Measurements from ENCODE around the gene FAM228B.
"Not testable (repeated sequence)": the region's sequence is repeated elsewhere in the genome, so short reads cannot be mapped to it uniquely, and the experiment has no call there.

FAM228B gene

DNA sequence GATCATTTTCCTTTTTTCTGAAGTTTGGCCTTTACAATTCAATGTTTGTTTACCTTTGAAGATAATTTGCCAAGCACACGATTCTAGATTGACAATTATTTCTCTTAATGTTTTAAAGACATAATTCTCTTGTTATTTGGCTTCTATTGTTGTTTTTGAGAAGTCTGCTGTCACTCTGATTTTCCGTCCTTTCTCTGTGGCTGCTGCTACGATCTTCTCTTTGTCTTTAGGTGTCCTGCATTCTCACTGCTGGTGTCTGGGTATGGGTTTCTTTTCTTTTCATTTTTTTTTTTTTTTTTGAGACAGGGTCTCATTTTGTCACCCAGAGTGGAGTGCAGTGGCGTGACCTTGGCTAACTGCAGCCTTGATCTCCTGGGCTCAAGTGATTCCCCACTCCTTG is 36.4 kb downstream of the FAM228B start:
- no peak for DNase-seq (ENCODE audit: low read depth, low spot score)

GRCh38 chr2:24160761-24161160 is 37.5 kb downstream of the FAM228B start:
- no peak for DNase-seq (ENCODE audit: low read depth, low spot score)

DNA sequence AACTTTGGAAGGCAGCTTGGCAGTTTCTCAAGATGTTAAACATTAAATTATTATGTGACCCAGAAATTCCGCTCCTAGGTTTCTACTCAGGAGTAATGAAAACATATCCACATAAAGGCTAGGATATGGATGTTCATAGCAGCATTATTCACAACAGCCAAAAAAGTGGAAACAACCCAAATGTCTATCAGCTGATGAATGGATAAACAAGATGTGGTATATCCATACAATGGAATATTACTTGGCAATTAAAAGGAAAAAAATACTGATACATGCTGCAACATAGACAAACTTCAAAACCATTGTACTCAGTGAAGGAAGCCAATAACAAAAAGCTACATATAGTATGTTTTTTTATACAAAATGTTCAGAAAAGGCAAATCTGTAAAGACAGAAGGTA is 39.2 kb downstream of the FAM228B start:
- DNase-seq (ENCODE audit: low read depth, low spot score): no peak

DNA sequence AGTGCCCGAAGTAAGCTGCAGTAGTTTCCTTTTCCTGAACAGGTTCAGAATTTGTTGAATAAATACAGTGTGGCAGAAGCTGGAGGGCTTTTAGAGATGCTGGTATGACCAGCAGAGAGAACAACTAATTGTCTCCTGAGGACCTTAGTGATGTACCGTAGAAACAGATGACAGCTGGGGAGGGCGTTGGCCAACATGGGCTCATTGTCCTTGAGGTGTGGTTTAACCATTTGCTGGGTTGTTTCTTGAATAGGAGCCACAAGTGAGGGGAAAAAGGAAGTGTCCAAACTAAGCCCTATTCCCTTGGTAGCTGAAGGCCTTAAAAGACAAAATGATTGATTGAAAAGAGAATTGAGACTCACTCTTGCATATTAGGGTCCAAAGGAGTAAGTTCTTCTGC is 39.9 kb downstream of the FAM228B start:
- no peak for DNase-seq (ENCODE audit: low read depth, low spot score)

- no peak for DNase-seq (ENCODE audit: low read depth, low spot score)
Observed at GRCh38 chr2:24163601-24164000, 40.3 kb downstream of the FAM228B start.

GRCh38 chr2:24164416-24164973 is 41.2 kb downstream of the FAM228B start:
- DNase-seq (ENCODE audit: low read depth, low spot score): no peak

DNA sequence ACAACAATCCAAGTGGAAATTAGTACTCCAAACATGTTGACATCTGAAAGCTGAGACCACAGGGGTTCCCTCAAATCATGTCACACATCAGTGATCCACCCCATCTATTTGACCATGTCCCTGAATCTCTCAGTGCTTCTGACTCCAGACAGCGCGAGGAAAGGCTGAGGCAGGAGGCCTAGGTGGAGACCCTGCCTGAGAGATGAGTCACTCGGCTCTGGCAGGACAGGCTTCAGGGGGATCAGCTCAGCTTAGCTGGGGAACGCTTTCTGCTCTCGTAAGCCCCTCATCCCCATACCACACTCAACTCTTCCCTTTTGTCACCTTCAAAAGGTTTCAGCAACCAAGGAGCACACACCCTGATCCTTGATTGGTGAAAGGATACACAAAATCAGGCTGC is 45.8 kb downstream of the FAM228B start:
- no peak for DNase-seq (ENCODE audit: low read depth, low spot score)

DNA sequence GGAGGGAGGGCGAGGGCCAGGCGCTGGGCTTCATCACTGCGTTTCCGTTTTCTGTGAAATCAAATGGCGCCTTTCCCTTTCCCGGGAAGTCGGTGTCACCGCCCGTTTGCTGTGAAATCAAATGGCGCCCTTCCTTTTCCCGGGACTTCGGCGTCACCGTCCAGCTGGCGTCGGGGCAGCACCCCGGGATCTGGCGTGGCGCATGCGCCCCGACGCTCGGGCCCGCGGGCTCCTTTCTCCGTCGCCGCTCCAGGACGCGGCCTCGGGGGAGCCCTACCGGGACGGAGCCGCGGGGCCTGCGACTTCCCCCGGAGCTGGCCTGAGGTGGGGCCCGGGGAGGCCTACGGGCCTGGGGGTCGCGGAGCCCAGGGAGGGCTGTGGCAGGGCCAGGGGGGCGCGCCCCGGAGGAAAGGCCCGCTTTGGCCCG is 51.6 kb downstream of the FAM228B start, which contains the start of gene FAM228A:
Gene FAM228A, plus strand, starts transcription at position 203 of the 427 bp plus-strand sequence. CDS start 428 bp downstream, outside the sequence.
- no peak for DNase-seq (ENCODE audit: low read depth, low spot score)

DNA sequence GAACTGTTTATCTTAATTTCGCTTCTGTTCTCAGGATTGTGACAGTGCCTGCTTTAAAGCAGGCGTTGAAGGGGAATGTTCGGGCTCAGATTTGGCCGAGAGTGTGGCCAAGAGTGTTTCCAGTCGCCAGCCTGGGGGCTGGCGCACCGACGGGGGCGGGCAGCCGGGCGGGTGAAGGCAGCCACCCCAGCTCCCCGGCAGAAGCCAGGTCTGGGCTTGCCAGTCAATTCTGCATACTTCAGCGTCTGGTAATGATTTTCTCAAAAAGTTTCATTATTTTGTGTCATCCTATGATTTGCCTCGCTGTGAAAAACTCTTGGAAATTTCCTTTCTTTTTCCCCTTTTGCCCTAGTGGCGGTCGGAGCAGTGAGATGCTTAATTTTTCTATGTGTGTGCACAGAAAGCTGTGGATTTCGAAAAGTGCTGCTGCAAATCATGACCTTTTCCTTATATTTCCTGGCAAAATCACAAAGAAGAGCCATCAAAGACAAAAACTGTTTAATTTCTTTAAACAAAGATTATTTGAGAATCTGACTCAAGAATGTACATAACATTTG is 52.4 kb downstream of the FAM228B start:
- no peak for DNase-seq (ENCODE audit: low read depth, low spot score)

DNA sequence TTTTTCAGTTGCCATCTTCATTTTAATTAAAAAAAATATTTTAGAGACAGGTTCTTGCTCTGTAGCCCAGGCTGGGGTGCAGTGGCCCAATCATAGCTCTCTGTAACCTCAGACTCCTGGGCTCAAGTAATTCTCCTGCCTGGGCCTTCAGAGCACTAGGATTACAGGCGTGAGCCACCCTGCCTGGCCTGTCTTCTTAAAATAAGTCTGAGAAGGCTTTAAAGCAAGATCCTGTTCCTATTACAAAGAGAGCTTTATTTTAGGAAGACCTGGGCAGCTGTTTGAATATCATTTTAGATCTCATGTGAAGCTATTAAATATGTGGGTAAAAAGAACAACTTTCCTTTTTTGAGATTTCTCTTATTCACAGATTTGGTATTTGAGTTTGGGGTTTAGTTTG is 53.1 kb downstream of the FAM228B start:
- no peak for DNase-seq (ENCODE audit: low read depth, low spot score)

DNA sequence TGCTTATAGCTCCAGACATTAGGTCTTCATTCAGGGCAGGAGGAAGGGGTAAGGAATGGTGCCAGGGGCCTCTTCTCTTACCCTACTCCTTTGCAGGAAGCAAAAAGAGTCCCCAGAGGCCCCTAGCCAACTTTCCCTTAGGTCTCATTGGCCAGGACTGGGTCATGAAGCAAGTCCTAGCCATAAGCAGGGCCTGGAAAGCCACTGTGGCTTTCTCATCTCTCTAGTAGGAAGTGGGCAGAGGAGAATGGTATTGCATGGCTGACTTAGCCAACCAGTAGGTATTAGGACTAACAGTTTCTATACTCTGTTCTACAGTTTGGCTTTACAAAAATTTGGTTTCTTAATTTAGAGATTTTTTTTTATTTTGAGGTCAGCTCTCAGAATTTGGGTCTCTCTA is 56.4 kb downstream of the FAM228B start:
- DNase-seq (ENCODE audit: low read depth, low spot score): no peak

DNA sequence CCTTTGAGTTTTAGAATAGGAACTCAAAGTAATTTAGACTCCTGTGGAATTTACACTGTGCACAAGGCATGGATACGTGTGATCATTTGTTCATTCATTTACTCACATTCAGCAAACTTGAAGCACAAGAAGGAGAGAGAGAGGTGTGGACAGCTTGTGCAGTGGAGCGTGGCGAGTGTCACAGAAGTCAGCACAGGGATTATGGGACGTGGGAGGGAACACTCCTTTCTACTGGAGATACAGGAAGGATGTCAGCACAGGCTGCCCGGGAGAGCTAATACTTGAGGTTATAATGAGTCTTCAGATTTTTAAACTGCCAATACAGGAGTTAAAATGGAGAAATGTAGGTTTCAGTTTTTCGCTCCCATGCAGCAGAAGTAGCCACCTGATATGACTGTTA is 58.6 kb downstream of the FAM228B start:
- DNase-seq (ENCODE audit: low read depth, low spot score): no peak

DNA sequence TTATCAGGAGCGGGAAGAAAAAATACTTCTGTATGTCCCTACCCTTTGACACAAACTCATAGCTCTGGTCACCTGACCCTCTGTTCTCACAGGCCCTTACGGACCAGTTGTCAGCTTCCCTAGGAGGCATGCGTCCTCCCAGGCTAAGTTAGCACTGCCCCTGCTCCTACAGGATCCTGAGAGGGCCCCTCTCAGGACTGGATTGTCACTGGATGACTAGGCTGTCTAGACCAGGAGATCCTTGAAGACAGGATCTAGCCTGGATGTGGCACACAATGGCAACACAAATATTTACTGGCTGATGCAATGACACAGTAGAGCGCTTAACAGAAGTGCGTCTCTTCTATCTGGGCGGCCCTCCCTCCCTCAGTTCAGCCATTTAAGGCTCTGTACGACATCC is 59.2 kb downstream of the FAM228B start:
- DNase-seq (ENCODE audit: low read depth, low spot score): no peak

GRCh38 chr2:24183366-24184069 is 60.2 kb downstream of the FAM228B start:
- no peak for DNase-seq (ENCODE audit: low read depth, low spot score)

DNA sequence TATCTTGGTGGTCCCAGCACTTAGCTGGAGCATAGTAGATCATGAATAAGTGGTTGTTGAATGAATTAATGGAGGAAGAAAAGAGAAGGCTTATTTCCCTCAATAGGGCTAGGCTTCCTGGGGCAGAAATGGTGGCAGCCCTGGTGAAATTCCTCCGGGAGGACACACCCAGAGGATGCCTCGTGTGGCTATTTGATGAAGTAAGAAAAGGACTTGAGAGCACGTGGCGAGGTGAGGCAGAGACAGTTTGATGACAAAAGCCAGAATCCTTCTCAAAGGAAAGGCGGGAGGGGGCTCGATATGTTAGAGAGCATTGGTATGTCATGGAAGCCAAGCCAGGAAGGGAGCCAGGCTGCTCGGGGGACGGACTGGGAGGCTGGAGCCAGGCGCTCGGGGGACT is 66.3 kb downstream of the FAM228B start:
- DNase-seq (ENCODE audit: low read depth, low spot score): no peak

DNA sequence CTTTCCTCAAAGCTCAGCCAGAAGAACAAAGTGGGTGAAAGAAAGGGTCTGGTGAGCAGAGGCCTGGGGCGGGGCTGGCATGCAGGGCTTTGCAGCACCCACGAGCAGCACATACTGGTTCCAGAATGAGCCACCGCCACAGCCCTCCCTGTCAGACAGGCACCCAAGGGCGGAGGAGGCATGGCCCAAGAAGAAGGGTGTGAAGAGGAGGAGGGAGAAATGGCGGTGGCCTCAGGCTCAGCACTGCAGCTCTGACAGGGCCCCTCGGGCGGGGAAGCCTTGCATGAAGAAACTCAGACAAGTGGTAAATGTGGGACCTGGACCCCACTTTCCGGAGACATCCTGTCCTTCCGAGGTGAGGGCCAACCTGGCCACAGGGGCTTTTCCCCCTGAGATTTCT is 67.2 kb downstream of the FAM228B start:
- no peak for DNase-seq (ENCODE audit: low read depth, low spot score)

DNA sequence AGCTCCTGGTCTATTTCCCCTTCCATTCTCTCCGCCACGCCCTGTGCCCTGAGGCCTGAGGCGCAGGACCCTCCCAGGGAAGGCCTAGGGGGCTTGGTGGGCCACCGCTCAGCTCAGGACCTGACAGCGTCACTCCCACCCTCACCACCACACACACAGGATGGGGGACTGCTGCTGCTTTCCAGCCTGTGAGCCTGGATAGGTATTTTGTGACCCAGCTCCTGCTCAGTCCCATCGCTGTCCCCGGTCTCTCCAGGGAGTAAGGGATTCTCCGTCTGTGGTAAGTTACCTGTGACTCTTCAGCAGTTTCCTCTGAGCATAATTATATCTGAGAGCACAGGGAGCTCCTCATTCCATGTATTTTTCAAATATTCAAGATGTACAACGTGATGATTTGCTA is 67.9 kb downstream of the FAM228B start:
- no peak for DNase-seq (ENCODE audit: low read depth, low spot score)

- no peak for DNase-seq (ENCODE audit: low read depth, low spot score)
Observed at GRCh38 chr2:24191848-24192247, 68.6 kb downstream of the FAM228B start.

DNA sequence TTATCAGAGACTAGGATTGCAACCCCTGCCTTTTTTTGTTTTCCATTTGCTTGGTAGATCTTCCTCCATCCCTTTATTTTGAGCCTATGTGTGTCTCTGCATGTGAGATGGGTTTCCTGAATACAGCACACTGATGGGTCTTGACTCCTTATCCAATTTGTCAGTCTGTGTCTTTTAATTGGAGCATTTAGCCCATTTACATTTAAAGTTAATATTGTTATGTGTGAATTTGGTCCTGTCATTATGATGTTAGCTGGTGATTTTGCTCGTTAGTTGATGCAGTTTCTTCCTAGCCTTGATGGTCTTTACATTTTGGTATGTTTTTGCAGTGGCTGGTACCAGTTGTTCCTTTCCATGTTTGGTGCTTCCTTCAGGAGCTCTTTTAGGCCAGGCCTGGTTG is 73.9 kb downstream of the FAM228B start:
- DNase-seq (ENCODE audit: low read depth, low spot score): not testable (repeated sequence)

DNA sequence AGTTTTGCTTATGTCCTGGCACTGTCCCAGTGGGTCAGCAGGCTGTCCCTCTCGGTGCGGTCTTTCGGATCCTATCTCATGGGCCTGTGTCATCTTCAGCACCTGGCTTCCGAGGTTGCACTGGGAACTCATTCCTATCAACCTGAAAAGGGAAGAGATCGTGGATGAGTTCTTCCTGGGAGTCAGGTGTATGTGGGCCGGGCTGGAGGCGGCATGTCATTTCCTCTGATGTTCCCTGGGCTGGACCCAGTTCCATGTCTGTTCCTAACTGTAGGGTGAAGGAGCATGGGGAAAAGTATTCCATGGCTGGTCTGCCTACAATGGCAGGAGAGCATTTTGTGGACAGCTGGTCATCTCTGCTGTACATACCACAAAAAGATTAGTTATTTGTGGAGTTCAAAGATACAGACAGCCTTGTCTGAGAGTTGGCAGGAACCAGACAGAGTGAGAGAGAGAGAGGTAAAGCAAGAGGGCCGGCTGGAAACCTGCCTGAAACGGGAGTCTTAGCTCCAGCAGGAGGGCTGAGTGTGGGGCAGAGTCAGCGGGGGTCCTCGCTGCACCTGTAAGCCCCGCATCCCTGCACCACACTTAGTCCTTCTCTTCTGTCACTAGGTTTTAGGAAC is 76.8 kb downstream of the FAM228B start:
- DNase-seq (ENCODE audit: low read depth, low spot score): no peak

DNA sequence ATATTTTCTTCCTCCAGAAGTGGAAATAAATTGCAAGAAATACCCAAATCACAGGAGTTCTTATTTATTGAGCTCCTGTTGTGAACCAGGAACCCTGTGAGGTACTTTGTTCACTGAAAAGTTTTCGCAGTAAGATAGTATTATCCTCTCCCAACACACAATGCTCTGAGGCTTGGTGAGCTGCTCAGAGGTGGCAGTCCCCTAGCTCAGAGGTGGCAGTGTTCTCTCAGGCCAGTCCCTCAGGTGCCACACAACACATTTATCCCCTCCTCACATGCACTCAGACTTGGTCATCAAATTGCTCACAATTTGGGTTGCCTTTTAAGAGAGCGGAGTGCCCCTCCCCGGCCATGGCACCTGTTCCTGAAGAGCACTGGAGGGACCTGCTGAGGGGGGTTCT is 77.5 kb downstream of the FAM228B start:
- no peak for DNase-seq (ENCODE audit: low read depth, low spot score)

DNA sequence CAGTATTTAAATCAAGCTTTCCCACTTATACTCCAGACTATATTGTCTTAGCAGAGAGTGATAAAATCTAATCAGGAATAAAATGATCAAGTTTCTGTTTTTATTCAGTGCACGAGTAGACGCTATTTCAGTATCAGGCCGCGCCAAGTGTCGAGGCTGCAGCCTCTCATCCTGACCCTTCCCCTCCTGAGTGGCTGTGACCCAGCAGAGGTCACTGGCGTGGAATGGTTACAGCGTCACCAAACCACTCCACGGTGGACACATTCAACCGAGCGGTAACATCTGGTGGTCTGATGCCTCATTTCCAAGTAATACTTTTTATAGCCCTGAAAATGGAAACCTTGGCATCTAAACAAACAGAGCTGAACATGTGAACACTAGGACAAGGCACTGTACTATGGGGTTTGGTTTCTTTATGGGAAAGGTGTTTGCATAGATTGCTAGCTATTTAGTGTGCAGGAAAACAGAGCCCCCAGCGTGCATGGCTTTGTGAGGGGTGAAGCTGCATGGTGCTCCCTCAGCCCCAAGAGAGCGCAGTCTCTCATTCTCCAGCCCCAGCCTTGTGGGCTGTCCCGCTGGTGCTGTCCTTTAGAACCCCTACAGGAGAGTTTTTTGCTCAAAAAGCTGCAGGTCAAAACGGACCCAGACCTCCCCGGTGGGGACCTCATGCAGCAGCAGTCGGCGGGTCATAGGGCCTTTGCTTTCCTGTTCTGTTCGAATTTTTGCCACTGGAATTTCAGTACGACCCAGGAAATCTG is 79.9 kb downstream of the FAM228B start:
- DNase-seq (ENCODE audit: low read depth, low spot score): no peak

Data from activated naive CD8-positive, alpha-beta T cell treated with anti-CD3 and anti-CD28 coated beads, Interleukin-2, amount 50 U/mL, for 16 hours (primary cell).